Smooth muscle cell (in vitro differentiated cells): ENCODE results near the gene MDM2. TPM values are rescaled to one million over a fixed set of nuclear protein-coding genes. Genes with fewer than 3 reads are reported as not detected.

Experiments
- DNase-seq: peaks from one replicate; lab custom pipeline; 2025; ENCODE audit not compliant: unreplicated experiment; lab: John Stamatoyannopoulos, UW
- H2AFZ ChIP-seq: fragments of 200-600 bp; sonication (generic); 2 replicates; pipeline ENCODE4 v1.6.0; 2016; ENCODE audit warnings: antibody characterized with exemption, low read depth, mild to moderate bottlenecking
- H3F3A ChIP-seq: fragments of 200-600 bp; sonication (generic); 2 replicates; pipeline ENCODE4 v1.6.0; 2017; ENCODE audit warnings: antibody characterized with exemption, low read depth
- H3K27ac ChIP-seq: fragments of 200-600 bp; sonication (generic); 2 replicates; pipeline ENCODE4 v1.5.1; 2016; ENCODE audit warnings: low read depth, mild to moderate bottlenecking
- H3K27me3 ChIP-seq: fragments of 200-600 bp; sonication (generic); 2 replicates; pipeline ENCODE4 v1.6.1; 2016; ENCODE audit warnings: low read depth, mild to moderate bottlenecking
- H3K36me3 ChIP-seq: fragments of 200-600 bp; sonication (generic); 2 replicates; pipeline ENCODE4 v1.5.1; 2016; ENCODE audit warnings: low read depth
- H3K4me1 ChIP-seq: fragments of 200-600 bp; sonication (generic); 2 replicates; pipeline ENCODE4 v1.5.1; 2016; ENCODE audit warnings: low read depth
- H3K4me2 ChIP-seq: fragments of 200-600 bp; sonication (generic); 2 replicates; pipeline ENCODE4 v1.6.0; 2016; ENCODE audit warnings: mild to moderate bottlenecking
- H3K4me3 ChIP-seq: fragments of 200-600 bp; sonication (generic); 2 replicates; pipeline ENCODE4 v1.5.1; 2016; ENCODE audit warnings: mild to moderate bottlenecking
- H3K79me2 ChIP-seq: fragments of 200-600 bp; sonication (generic); 2 replicates; pipeline ENCODE4 v1.6.0; 2016; ENCODE audit warnings: low read depth, mild to moderate bottlenecking
- H3K9ac ChIP-seq: fragments of 200-600 bp; sonication (generic); 2 replicates; pipeline ENCODE4 v1.6.0; 2016; ENCODE audit warnings: low read depth
- H3K9me3 ChIP-seq: fragments of 200-600 bp; sonication (generic); replicated peaks from 2 replicates; pipeline ENCODE4 v1.5.1; 2016; ENCODE audit warnings: low read depth
- H4K20me1 ChIP-seq: fragments of 200-600 bp; sonication (generic); 2 replicates; pipeline ENCODE4 v1.6.0; 2016; ENCODE audit warnings: low read depth
- CTCF ChIP-seq: fragments of 200-600 bp; sonication (generic); IDR thresholded peaks from 2 replicates; pipeline ENCODE4 v1.5.1; 2017; ENCODE audit warnings: borderline replicate concordance, mild to moderate bottlenecking, antibody characterized with exemption; ENCODE audit not compliant: insufficient read depth, poor library complexity, severe bottlenecking
- WGBS: methylation state at CpG from one replicate; pipeline ENCODE4 v1.1.7; 2016; ENCODE audit warnings: low lambda C conversion rate; 5-methylcytosine and 5-hydroxymethylcytosine counted together
- polyA plus RNA-seq: library from polyadenylated mRNA; unstranded; fragments of >200 nt; fragmentation: Nextera tagmentation; extraction: Ambion mirVana; gene quantifications from 2 replicates; pipeline ENCODE4 v1.2.1, GENCODE V29; 2016
- total RNA-seq: library from RNA; depleted of rRNA; stranded (reverse); fragments of >200 nt; gene quantifications from 2 replicates; pipeline ENCODE4 v1.2.3, GENCODE V29; 2014

Gene MDM2
- total and polyA plus RNA-seq, 2 experiments from 2014 or later, result 43.4 to 189 TPM

- Histone ChIP-seq H3K4me2 (no peak overlapping the region), H3K4me1 (no peaks in the 10 kb centered on the region), H3K27me3 (peaks cover 20% of the 10 kb centered on the region), H3K9me3 (no peaks in the 10 kb centered on the region), H3F3A (no peaks in the 10 kb centered on the region), H3K4me3 (no peak overlapping the region), H3K36me3 (no peaks in the 10 kb centered on the region), H3K79me2 (no peaks in the 10 kb centered on the region), H3K27ac (no peak overlapping the region), H4K20me1 (no peaks in the 10 kb centered on the region), H2AFZ (no peak overlapping the region), H3K9ac (no peak overlapping the region)
- no peak for TF ChIP-seq CTCF
- 89% methylated on average over 5 of the region's 5 CpGs for WGBS
- no peak for DNase-seq
Observed at GRCh38 chr12:68870011-68870410, 62.0 kb downstream of the MDM2 start.

- no peak for TF ChIP-seq CTCF
- no peak overlapping the region for H3K4me2 ChIP-seq
- no peak overlapping the region for H2AFZ ChIP-seq
- H3K27me3 ChIP-seq, result peaks cover 20% of the 10 kb centered on the region
- no peaks in the 10 kb centered on the region for H4K20me1 ChIP-seq
- H3K9ac ChIP-seq, result no peak overlapping the region
- no peaks in the 10 kb centered on the region for H3K9me3 ChIP-seq
- DNase-seq, result no peak
- no peak overlapping the region for H3K4me3 ChIP-seq
- H3K27ac ChIP-seq, result no peak overlapping the region
- no peaks in the 10 kb centered on the region for H3K79me2 ChIP-seq
- H3F3A ChIP-seq, result no peaks in the 10 kb centered on the region
- no peaks in the 10 kb centered on the region for H3K4me1 ChIP-seq
- H3K36me3 ChIP-seq, result no peaks in the 10 kb centered on the region
- WGBS, result 83% methylated on average over 6 of the region's 6 CpGs
Observed at GRCh38 chr12:68870443-68870842, 62.5 kb downstream of the MDM2 start.

GRCh38 chr12:68871396-68871795 is 63.4 kb downstream of the MDM2 start:
- Histone ChIP-seq H3F3A (no peaks in the 10 kb centered on the region), H3K79me2 (no peaks in the 10 kb centered on the region), H4K20me1 (no peaks in the 10 kb centered on the region), H3K4me3 (no peak overlapping the region), H3K9ac (no peak overlapping the region), H2AFZ (no peak overlapping the region), H3K4me2 (no peak overlapping the region), H3K4me1 (no peaks in the 10 kb centered on the region), H3K27ac (no peak overlapping the region), H3K9me3 (no peaks in the 10 kb centered on the region), H3K27me3 (peaks cover 20% of the 10 kb centered on the region), H3K36me3 (no peaks in the 10 kb centered on the region)
- WGBS, result 84% methylated on average over 8 of the region's 8 CpGs
- no peak for DNase-seq
- no peak for TF ChIP-seq CTCF

GRCh38 chr12:68871921-68872320 is 63.9 kb downstream of the MDM2 start:
- Histone ChIP-seq H3K9me3 (no peaks in the 10 kb centered on the region), H3K36me3 (no peaks in the 10 kb centered on the region), H3K79me2 (no peaks in the 10 kb centered on the region), H3K27ac (no peak overlapping the region), H4K20me1 (no peaks in the 10 kb centered on the region), H2AFZ (no peak overlapping the region), H3K4me3 (no peak overlapping the region), H3K27me3 (peaks cover 20% of the 10 kb centered on the region), H3K4me1 (no peaks in the 10 kb centered on the region), H3K9ac (no peak overlapping the region), H3K4me2 (no peak overlapping the region), H3F3A (no peaks in the 10 kb centered on the region)
- DNase-seq, result no peak
- peak; percentile 19 for TF ChIP-seq CTCF
- WGBS, result 81% methylated on average over 6 of the region's 6 CpGs
